Brain microvascular endothelial cell (primary cell): ENCODE measurements around the gene EIPR1.

Experiments used
- DNase-seq: peaks from one replicate; pipeline ENCODE4 v3.0.0-alpha.2; 2020
- H3K27ac ChIP-seq: fragments of 250-450 bp; sonication (Bioruptor Pico); 2 replicates; pipeline ENCODE4 v1.5.1; 2020; ENCODE audit warnings: mild to moderate bottlenecking, moderate library complexity
- H3K27me3 ChIP-seq: fragments of 250-450 bp; sonication (Bioruptor Pico); replicated peaks from 2 replicates; pipeline ENCODE4 v1.5.1; 2020; ENCODE audit warnings: mild to moderate bottlenecking
- H3K36me3 ChIP-seq: fragments of 250-450 bp; sonication (Bioruptor Pico); replicated peaks from 2 replicates; pipeline ENCODE4 v1.5.1; 2020; ENCODE audit warnings: mild to moderate bottlenecking
- H3K4me3 ChIP-seq: 2 replicates; pipeline ENCODE4 v1.5.1; 2011; ENCODE audit warnings: low read depth, mild to moderate bottlenecking, control low read depth, low read length, moderate library complexity
- in situ Hi-C: cut with HindIII; loops from 2 replicates; pipeline ENCODE4 v1.10.0; 2017; ENCODE audit warnings: low sequenced_read_pairs, low pct_ligation_motif_present
- TF ChIP-seq, protein P1 (sequence below): IDR thresholded peaks from 2 replicates; pipeline ENCODE4 v1.5.1; 2011; ENCODE audit warnings: low read depth, mild to moderate bottlenecking, moderate library complexity, low read length, control low read depth, inconsistent platforms; ENCODE audit errors: missing control alignments

The EIPR1 gene

DNA sequence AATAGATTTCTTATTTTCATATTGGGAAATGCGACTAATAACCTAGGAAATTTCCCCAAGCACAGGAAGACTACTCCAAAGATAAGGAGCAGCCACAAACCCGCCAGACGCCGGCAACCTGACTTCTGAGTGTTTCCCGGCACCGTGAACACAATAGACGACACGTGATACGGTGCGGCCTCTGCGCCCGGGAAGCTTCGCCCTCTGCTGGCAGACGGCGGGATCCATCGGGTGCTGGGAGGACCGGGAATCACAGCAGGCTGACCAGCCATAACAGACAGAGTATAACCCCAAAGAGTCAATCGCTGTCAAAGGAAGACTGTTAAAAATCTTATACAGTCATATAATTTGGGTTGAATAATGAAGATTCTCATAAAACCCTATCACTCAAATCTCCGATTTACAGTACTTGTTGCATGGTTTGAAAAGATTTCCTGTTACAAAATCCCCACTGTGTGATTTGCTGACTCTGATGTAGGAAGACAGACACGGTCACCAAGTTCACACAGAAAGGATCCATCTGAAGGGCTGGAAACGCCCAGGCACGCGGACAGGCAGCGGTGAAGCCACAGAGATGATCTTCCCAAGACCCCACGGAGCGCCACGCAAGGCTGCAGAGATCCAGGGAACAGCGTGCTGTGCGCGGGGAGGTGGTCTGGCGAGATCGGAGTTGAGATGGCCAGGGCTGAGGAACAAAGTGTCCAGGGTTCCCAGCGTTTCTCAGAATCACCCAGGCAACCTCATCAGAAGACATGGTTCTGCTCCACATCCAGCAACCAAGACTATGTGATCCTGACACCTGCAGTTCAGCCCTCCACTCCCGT lies 73.8 kb downstream of the EIPR1 start:
- TF ChIP-seq, protein P1, sequence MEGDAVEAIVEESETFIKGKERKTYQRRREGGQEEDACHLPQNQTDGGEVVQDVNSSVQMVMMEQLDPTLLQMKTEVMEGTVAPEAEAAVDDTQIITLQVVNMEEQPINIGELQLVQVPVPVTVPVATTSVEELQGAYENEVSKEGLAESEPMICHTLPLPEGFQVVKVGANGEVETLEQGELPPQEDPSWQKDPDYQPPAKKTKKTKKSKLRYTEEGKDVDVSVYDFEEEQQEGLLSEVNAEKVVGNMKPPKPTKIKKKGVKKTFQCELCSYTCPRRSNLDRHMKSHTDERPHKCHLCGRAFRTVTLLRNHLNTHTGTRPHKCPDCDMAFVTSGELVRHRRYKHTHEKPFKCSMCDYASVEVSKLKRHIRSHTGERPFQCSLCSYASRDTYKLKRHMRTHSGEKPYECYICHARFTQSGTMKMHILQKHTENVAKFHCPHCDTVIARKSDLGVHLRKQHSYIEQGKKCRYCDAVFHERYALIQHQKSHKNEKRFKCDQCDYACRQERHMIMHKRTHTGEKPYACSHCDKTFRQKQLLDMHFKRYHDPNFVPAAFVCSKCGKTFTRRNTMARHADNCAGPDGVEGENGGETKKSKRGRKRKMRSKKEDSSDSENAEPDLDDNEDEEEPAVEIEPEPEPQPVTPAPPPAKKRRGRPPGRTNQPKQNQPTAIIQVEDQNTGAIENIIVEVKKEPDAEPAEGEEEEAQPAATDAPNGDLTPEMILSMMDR = peak; percentile 99
- peak overlapping the region; percentile 40 for H3K4me3 ChIP-seq
- no peaks in the 10 kb centered on the region for H3K27me3 ChIP-seq
- in situ Hi-C loops = no loop called here
- peaks cover 2% of the 10 kb centered on the region for H3K36me3 ChIP-seq
- H3K27ac ChIP-seq = peak overlapping the region; percentile 21
- DNase-seq = peak; percentile 91

DNA sequence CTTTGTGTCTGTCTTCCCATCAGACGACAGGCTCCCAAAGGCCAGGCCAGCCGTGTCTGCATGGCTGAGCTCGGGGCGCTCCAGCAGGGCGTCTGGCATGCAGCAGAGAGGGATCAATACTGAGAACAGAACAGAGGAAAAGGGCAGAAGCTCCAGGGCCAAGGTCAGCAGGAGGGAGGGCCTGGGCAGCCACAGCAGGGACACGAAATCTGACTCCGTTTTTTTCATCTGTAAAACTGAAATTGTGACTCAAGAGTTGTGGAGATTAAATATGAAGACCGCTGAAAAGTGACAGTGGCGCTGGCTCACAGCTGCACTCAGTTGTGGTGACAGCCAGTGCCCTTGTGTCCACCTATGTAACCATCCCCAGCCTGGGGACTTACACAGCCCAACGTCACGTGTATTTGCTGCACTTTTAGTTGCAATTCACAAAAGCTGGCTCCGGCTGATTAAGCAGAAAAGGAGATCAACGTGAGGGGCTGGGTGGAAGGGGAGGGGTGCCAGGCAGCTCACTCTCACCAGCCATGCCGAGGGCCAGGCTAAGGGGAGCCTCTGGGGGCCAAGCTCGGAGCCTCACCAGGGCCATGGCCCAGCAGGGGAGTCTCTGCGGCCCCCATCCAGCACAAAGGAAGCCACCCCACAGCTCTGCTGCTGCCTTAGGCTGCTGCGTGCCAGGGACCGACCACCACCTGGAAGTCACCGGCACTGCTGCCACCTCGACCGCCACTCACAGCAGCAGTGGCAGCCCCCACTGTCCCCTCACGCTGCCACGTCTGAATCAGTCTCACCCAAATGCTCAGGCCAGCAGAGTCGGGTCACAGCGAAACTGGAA lies 74.7 kb downstream of the EIPR1 start:
- Histone ChIP-seq H3K36me3 (peaks cover 2% of the 10 kb centered on the region), H3K27me3 (no peaks in the 10 kb centered on the region), H3K4me3 (peak overlapping the region; percentile 40), H3K27ac (peak overlapping the region; percentile 21)
- no peak for DNase-seq
- in situ Hi-C loops = no loop called here
- TF ChIP-seq, protein P1 = no peak

- TF ChIP-seq, protein P1 = no peak
- Histone ChIP-seq H3K27ac (no peak overlapping the region), H3K36me3 (peaks cover 2% of the 10 kb centered on the region), H3K4me3 (no peak overlapping the region), H3K27me3 (no peaks in the 10 kb centered on the region)
- in situ Hi-C loops = no loop called here
- no peak for DNase-seq
Observed at GRCh38 chr2:3302421-3302750, 75.2 kb downstream of the EIPR1 start.

DNA sequence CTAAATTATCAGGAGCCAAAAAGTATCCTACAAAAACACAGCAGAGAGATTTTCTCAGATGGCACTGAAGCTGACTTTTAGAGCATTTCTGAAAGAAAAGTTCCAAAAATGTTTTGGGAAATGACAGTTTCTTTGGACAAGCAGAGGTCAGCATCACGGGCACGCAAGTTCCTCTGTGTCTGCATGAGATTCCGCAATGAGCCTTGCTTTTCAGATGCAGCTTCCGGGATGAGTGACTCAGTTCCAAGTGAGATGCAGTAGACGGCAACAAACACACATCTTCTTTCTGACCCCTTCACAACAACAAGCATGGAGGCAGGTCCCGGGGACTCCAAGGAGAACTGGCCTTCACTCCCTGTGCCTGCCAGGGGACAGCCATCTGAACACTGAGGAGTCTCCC lies 76.6 kb downstream of the EIPR1 start:
- peak; percentile 45 for DNase-seq
- Histone ChIP-seq H3K27ac (peak overlapping the region; percentile 3), H3K4me3 (no peak overlapping the region), H3K36me3 (peaks cover 2% of the 10 kb centered on the region), H3K27me3 (no peaks in the 10 kb centered on the region)
- TF ChIP-seq, protein P1 = no peak
- in situ Hi-C loops = no loop called here

GRCh38 chr2:3300224-3300995 lies 77.2 kb downstream of the EIPR1 start:
- H3K27ac ChIP-seq = no peak overlapping the region
- no peak overlapping the region for H3K4me3 ChIP-seq
- no peaks in the 10 kb centered on the region for H3K27me3 ChIP-seq
- in situ Hi-C loops = no loop called here
- TF ChIP-seq, protein P1 = no peak
- H3K36me3 ChIP-seq = peaks cover 2% of the 10 kb centered on the region
- DNase-seq = no peak
